RWPE1 (cell line): ENCODE results near the gene SMYD5.

Experiments
- CTCF ChIA-PET: fragments of 350-600 bp; sonication (Branson Sonifier 250); formaldehyde crosslinking; extraction: SDS; loops from one replicate; lab custom pipeline; 2021; lab: Yijun Ruan, JAX
- POLR2A ChIA-PET: fragments of 400-600 bp; formaldehyde crosslinking; extraction: SDS; loops from one replicate; lab custom pipeline; 2020; ENCODE audit warnings: antibody characterized with exemption; ENCODE audit not compliant: low non-redundant PET; lab: Yijun Ruan, JAX
- DNase-seq: peaks from one replicate; pipeline ENCODE4 v3.0.0; 2012; ENCODE audit warnings: low spot score
- H3K27ac ChIP-seq: fragments of 450-650 bp; 2 replicates; pipeline ENCODE4 v1.5.1; 2017
- CTCF ChIP-seq: fragments of 450-650 bp; conservative IDR thresholded peaks from 2 replicates; pipeline ENCODE4 v1.5.1; 2017; ENCODE audit warnings: low read depth, mild to moderate bottlenecking

SMYD5 gene

GRCh38 chr2:73215254-73215653 is 1.2 kb downstream of the SMYD5 start:
- no peak overlapping the region for H3K27ac ChIP-seq
- DNase-seq, result no peak
- no peak for TF ChIP-seq CTCF
- ChIA-PET CTCF (no interaction called here), POLR2A (no interaction called here)

GRCh38 chr2:73217160-73217559 is 3.1 kb downstream of the SMYD5 start:
- DNase-seq, result no peak
- no peak overlapping the region for H3K27ac ChIP-seq
- POLR2A ChIA-PET, result no interaction called here
- CTCF ChIA-PET, result no interaction called here
- TF ChIP-seq CTCF, result no peak

DNA sequence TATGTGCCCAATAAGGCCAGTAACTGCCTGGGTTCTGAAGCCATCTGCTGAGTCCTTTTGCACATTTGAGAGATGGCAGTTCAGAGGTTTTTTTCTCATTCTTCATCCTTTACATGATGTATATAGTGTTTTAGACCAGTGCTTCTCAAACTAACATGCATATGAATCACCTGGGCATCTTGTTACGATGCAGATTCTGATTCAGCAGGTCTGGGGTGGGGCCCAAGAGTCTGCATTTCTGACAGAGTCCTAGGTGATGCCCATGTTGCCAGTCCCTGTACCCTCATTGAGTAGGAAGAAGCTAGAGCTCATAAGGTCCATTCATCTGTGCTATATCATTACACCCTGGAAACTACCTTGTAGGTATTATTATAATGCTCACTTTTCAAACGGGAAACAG is 3.8 kb downstream of the SMYD5 start:
- CTCF ChIA-PET, result interaction anchor here (0.8 kb wide), 1 partner anchor 43 kb away, joined by 3 read pairs; no protein-coding TSS in a partner anchor
- H3K27ac ChIP-seq, result no peak overlapping the region
- no peak for DNase-seq
- POLR2A ChIA-PET, result no interaction called here
- no peak for TF ChIP-seq CTCF

DNA sequence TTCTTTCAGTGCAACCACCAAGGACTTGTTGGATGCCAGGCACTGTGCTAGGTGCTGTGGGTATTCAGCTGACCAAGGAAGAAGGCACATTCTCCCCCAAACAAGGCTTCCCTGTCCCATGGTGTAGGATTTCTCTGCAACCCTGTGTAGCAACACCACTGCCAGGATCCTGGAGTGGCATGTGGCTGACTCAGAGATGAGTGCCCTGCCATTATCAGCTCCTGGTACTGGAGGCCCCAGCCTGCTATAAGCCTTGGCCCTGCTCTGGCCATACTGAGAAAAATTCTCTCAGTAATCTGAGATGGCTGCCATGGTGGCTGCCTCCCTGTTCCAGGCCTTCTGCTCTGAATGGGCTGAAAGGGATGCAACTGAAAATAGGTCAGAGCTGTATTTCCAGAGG is 4.3 kb downstream of the SMYD5 start:
- ChIA-PET CTCF (interaction anchor here (0.8 kb wide), 2 partner anchors 28 to 42 kb away, joined by 3 read pairs; no protein-coding TSS in a partner anchor), POLR2A (no interaction called here)
- H3K27ac ChIP-seq, result no peak overlapping the region
- peak; percentile 31 for DNase-seq
- no peak for TF ChIP-seq CTCF

- DNase-seq, result no peak
- TF ChIP-seq CTCF, result no peak
- H3K27ac ChIP-seq, result no peak overlapping the region
- ChIA-PET CTCF (interaction anchor here (1.1 kb wide), 1 partner anchor 12 kb away, joined by 7 read pairs; no protein-coding TSS in a partner anchor), POLR2A (no interaction called here)
These were observed 9.8 kb downstream of the SMYD5 start for GRCh38 chr2:73223821-73224220.

GRCh38 chr2:73225513-73226360 is 11.7 kb downstream of the SMYD5 start:
- no peak for TF ChIP-seq CTCF
- ChIA-PET POLR2A (no interaction called here), CTCF (interaction anchor here (0.6 kb wide), 2 partner anchors 10 to 203 kb away, joined by 3 to 4 read pairs; no protein-coding TSS in a partner anchor)
- H3K27ac ChIP-seq, result 0 out of 2 replicates have a peak overlapping the region, but pooled peaks have one; percentile 7
- no peak for DNase-seq
